Measurements from ENCODE around the gene OSBPL3. TPM values are rescaled to one million over a fixed set of nuclear protein-coding genes. Genes with fewer than 3 reads are reported as not detected.

Gene OSBPL3
- total RNA-seq, 1 experiment from 2014 or later, result 36.8 TPM

DNA sequence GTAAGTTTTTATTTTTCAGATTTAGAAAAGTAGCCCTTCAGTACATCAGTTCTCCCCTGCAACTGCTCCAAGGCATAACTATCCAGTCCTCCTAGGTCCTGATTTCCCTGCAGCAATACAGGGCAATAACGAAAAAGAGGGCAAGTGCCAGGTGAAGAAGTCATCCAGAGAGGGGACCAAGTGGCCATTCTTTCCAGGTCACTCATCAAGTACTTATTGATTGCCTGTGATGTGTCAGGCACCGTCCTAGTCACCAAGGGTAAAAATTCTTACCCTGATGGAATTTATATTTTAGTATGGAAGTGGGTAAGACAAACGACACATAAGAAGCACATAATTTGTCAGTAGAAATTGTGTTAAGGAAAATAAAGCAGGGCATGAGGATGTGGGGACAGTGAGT, 155.6 kb downstream of the OSBPL3 start:
- Histone ChIP-seq H3K27ac (ENCODE audit: low read depth, low read length) (peak overlapping the region; percentile 94), H3K4me1 (ENCODE audit: control insufficient read depth in 1 of 2, insufficient read depth in 2 of 2, low read length in 2 of 2) (peaks cover 86 to 97% of the 10 kb centered on the region in 2 experiments), H3K4me2 (ENCODE audit: low read length) (peak overlapping the region; percentile 75), H3K27me3 (ENCODE audit: insufficient read depth, low read length) (no peaks in the 10 kb centered on the region), H4K20me1 (ENCODE audit: insufficient read depth) (no peaks in the 10 kb centered on the region), H3K9me2 (ENCODE audit: insufficient read depth) (no peaks in the 10 kb centered on the region), H3K9me3 (ENCODE audit: control insufficient read depth in 1 of 2, insufficient read depth in 1 of 2, low read depth in 1 of 2, low read length in 2 of 2) (no peaks in the 10 kb centered on the region), H3K36me3 (ENCODE audit: control insufficient read depth in 1 of 2, insufficient read depth in 2 of 2, low read length in 2 of 2) (no peaks in the 10 kb centered on the region), H3K9ac (ENCODE audit: low read length) (peak overlapping the region; percentile 63), H3K4me3 (replicated peaks in 1 of 2; ENCODE audit: low read depth in 1 of 2, low read length in 2 of 2) (peak overlapping the region in 1 of 2 experiments; percentile 36; a peak in 2 of 4 replicates), H2AFZ (ENCODE audit: low read depth, low read length, poor library complexity, severe bottlenecking) (no peak overlapping the region), H3K79me2 (ENCODE audit: insufficient read depth, low read length) (no peaks in the 10 kb centered on the region)
- DNase-seq (ENCODE audit: low read depth, low spot score), result peak; percentile 75
- ChIA-PET POLR2A (no interaction called here), CTCF (interaction anchor here (1.6 to 2.2 kb wide), 2 partner anchors 12 to 155 kb away, joined by 9 read pairs; partner anchors contain the start of gene OSBPL3), RAD21 (ENCODE audit: low non-redundant PET in 1 of 2, low total read pairs in 2 of 2, uncharacterized antibody in 2 of 2, unreplicated experiment in 2 of 2) (no interaction called here)
- no peak for ATAC-seq
- intact Hi-C loops (cut with micrococcal nuclease), result loop anchor here (5.0 kb wide), 1 partner anchor 83 kb away; no protein-coding TSS in a partner anchor
- TF ChIP-seq POLR2A (IDR thresholded peaks at IDR 0.05; ENCODE audit: borderline replicate concordance, extremely low read depth, insufficient read depth, insufficient read length) (no peak), POLR2AphosphoS5 (IDR thresholded peaks at IDR 0.05; ENCODE audit: low read depth, low read length) (peak; percentile 27; the same call in 1 of the 2 replicates), CBX3 (IDR thresholded peaks at IDR 0.05; ENCODE audit: low read depth) (peak; percentile 22; the same call in 1 of the 2 replicates), JUND (IDR thresholded peaks at IDR 0.05) (peak; percentile 88), SP1 (IDR thresholded peaks at IDR 0.05; ENCODE audit: low read depth) (peak; percentile 82), FOSL1 (IDR thresholded peaks at IDR 0.05; ENCODE audit: low read depth) (peak; percentile 89)
- TF ChIP-seq, protein P1, sequence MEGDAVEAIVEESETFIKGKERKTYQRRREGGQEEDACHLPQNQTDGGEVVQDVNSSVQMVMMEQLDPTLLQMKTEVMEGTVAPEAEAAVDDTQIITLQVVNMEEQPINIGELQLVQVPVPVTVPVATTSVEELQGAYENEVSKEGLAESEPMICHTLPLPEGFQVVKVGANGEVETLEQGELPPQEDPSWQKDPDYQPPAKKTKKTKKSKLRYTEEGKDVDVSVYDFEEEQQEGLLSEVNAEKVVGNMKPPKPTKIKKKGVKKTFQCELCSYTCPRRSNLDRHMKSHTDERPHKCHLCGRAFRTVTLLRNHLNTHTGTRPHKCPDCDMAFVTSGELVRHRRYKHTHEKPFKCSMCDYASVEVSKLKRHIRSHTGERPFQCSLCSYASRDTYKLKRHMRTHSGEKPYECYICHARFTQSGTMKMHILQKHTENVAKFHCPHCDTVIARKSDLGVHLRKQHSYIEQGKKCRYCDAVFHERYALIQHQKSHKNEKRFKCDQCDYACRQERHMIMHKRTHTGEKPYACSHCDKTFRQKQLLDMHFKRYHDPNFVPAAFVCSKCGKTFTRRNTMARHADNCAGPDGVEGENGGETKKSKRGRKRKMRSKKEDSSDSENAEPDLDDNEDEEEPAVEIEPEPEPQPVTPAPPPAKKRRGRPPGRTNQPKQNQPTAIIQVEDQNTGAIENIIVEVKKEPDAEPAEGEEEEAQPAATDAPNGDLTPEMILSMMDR (IDR thresholded peaks at IDR 0.05 in 2 of 3, conservative IDR thresholded peaks at IDR 0.05 in 1 of 3; ENCODE audit: borderline replicate concordance in 1 of 3, insufficient read depth in 1 of 3, low read depth in 2 of 3, low read length in 2 of 3), result no peak
- TF ChIP-seq, protein P2, sequence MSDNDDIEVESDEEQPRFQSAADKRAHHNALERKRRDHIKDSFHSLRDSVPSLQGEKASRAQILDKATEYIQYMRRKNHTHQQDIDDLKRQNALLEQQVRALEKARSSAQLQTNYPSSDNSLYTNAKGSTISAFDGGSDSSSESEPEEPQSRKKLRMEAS (IDR thresholded peaks at IDR 0.05), result no peak
- TF ChIP-seq, protein P3, sequence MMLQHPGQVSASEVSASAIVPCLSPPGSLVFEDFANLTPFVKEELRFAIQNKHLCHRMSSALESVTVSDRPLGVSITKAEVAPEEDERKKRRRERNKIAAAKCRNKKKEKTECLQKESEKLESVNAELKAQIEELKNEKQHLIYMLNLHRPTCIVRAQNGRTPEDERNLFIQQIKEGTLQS (IDR thresholded peaks at IDR 0.05), result no peak
- no TSS peak for BruUV-seq (replicated peaks)

Measured in HCT116 (cell line).